HepG2 (cell line): ENCODE results near the gene L3MBTL3. TPM values are rescaled to one million over a fixed set of nuclear protein-coding genes. Genes with fewer than 3 reads are reported as not detected.

Source experiments
- ATAC-seq: fragments of 200-7000 bp; cut with Tn5 transposase; 3 replicates; pipeline ENCODE4 v1.9.1; 2020; ENCODE audit warnings: mild to moderate bottlenecking, moderate library complexity
- BruUV-seq: library from RNA; stranded (reverse); fragments of 400-500 nt; replicated peaks from 2 replicates; lab custom pipeline; 2021; lab: Mats Ljungman, UMichigan
- CTCF ChIA-PET: fragments of 300-600 bp; formaldehyde crosslinking; extraction: SDS; loops from one replicate; lab custom pipeline; 2021; ENCODE audit warnings: low total read pairs, inconsistent platforms, low intra/inter-chr PET ratio; lab: Yijun Ruan, JAX
- POLR2A ChIA-PET: fragments of 350-600 bp; sonication (Branson Sonifier 250); formaldehyde crosslinking; loops from one replicate; lab custom pipeline; 2020; ENCODE audit warnings: antibody characterized with exemption, inconsistent platforms; lab: Yijun Ruan, JAX
- DNase-seq: peaks from one replicate; pipeline ENCODE4 v3.0.0-alpha.2; 2015; ENCODE audit warnings: low spot score
- FAIRE-seq: peaks from 3 replicates; lab custom pipeline; 2011; peaks lifted over from hg19 to GRCh38; lab: Jason Lieb, UNC
- H2AFZ ChIP-seq: one replicate; pipeline ENCODE4 v1.6.1; 2011; ENCODE audit warnings: low read length, inconsistent platforms
- H3K27ac ChIP-seq: fragments of 300-600 bp; 3 replicates; pipeline ENCODE4 v1.8.0; 2011; ENCODE audit warnings: mixed run types, mild to moderate bottlenecking, mixed read lengths, low read length, inconsistent platforms; ENCODE audit not compliant: insufficient read depth; ENCODE audit errors: extremely low read length
- H3K27me3 ChIP-seq, 2 experiments: fragments of 200-600 bp in 1 of 2; 2 replicates in 1 of 2; 3 replicates in 1 of 2; pipeline versions ENCODE4 v1.6.0 to v1.8.0; 2011; ENCODE audit warnings: low read length in 2 of 2, mild to moderate bottlenecking in 2 of 2, moderate library complexity in 2 of 2, inconsistent platforms in 1 of 2; ENCODE audit not compliant: insufficient read depth in 2 of 2, control insufficient read depth in 1 of 2
- H3K36me3 ChIP-seq, 2 experiments: fragments of 200-600 bp in 1 of 2; replicated peaks in 1 of 2; 2 replicates in 1 of 2; 3 replicates in 1 of 2; pipeline versions ENCODE4 v1.5.1 to v1.8.0; 2011; ENCODE audit warnings: low read length in 2 of 2, inconsistent platforms in 1 of 2; ENCODE audit not compliant: insufficient read depth in 2 of 2, control insufficient read depth in 1 of 2
- H3K4me1 ChIP-seq: 2 replicates; pipeline ENCODE4 v1.5.1; 2012; ENCODE audit warnings: low read length, inconsistent platforms; ENCODE audit not compliant: insufficient read depth
- H3K4me2 ChIP-seq: 2 replicates; pipeline ENCODE4 v1.6.0; 2011; ENCODE audit warnings: low read depth, low read length, inconsistent platforms
- H3K4me3 ChIP-seq, 3 experiments: fragments of 200-600 bp in 1 of 3; sonication (generic), shearing (Covaris generic) in 1 of 3; replicated peaks in 1 of 3; 2 replicates each; pipeline ENCODE4 v1.5.1; 2011 to 2016; ENCODE audit warnings: low read length in 3 of 3, inconsistent platforms in 2 of 3, low read depth in 2 of 3, mild to moderate bottlenecking in 2 of 3, control low read depth in 1 of 3, mixed read lengths in 1 of 3; ENCODE audit not compliant: insufficient read depth in 1 of 3
- H3K79me2 ChIP-seq: one replicate; pipeline ENCODE4 v1.6.1; 2011; ENCODE audit warnings: low read length, inconsistent platforms; ENCODE audit not compliant: insufficient read depth
- H3K9ac ChIP-seq: 2 replicates; pipeline ENCODE4 v1.6.0; 2011; ENCODE audit warnings: mild to moderate bottlenecking, low read depth, low read length, inconsistent platforms; ENCODE audit not compliant: insufficient read depth
- H3K9me3 ChIP-seq: 2 replicates; pipeline ENCODE4 v1.5.1; 2012; ENCODE audit warnings: mild to moderate bottlenecking, low read length
- H4K20me1 ChIP-seq: 2 replicates; pipeline ENCODE4 v1.6.0; 2011; ENCODE audit warnings: inconsistent platforms, mild to moderate bottlenecking, low read length, moderate library complexity; ENCODE audit not compliant: insufficient read depth
- ATAD3A ChIP-seq: sonication (generic); formaldehyde crosslinking; IDR thresholded peaks from 2 replicates; pipeline ENCODE4 v1.4.0; 2020; ENCODE audit warnings: missing genetic modification reagents
- BATF2 ChIP-seq: sonication (generic); formaldehyde crosslinking; IDR thresholded peaks from 2 replicates; pipeline ENCODE4 v1.8.0; 2022; ENCODE audit warnings: mild to moderate bottlenecking, missing genetic modification reagents, moderate library complexity
- CBX2 ChIP-seq, 2 experiments: fragments of 200-600 bp in 1 of 2; sonication (generic); formaldehyde crosslinking in 1 of 2; IDR thresholded peaks; 2 replicates each; pipeline versions ENCODE4 v1.7.0 to v1.8.1; 2018 to 2022; ENCODE audit warnings: low read depth in 2 of 2, low read length in 1 of 2, mild to moderate bottlenecking in 1 of 2, missing genetic modification reagents in 1 of 2
- GABPB1 ChIP-seq: IDR thresholded peaks from 2 replicates; pipeline ENCODE4 v1.6.1; 2016; ENCODE audit warnings: mild to moderate bottlenecking, missing genetic modification reagents, moderate library complexity, missing compliant biosample characterization
- HNRNPK ChIP-seq: fragments of 200-400 bp; formaldehyde crosslinking; IDR thresholded peaks from 2 replicates; pipeline ENCODE4 v1.6.1; 2018; ENCODE audit warnings: low read length, low read depth, moderate library complexity, mild to moderate bottlenecking; ENCODE audit not compliant: poor library complexity, severe bottlenecking
- MLX ChIP-seq: IDR thresholded peaks from 2 replicates; pipeline ENCODE4 v1.6.1; 2016
- PHF5A ChIP-seq: IDR thresholded peaks from one replicate; pipeline ENCODE4 v1.6.1; 2018; ENCODE audit warnings: low read depth, missing genetic modification reagents; ENCODE audit not compliant: unreplicated experiment
- PLSCR1 ChIP-seq: sonication (generic); formaldehyde crosslinking; IDR thresholded peaks from 2 replicates; pipeline ENCODE4 v1.5.0; 2020; ENCODE audit warnings: missing genetic modification reagents, mild to moderate bottlenecking, borderline replicate concordance
- PRPF4 ChIP-seq: fragments of 200-400 bp; formaldehyde crosslinking; IDR thresholded peaks from 2 replicates; pipeline ENCODE4 v1.6.1; 2016; ENCODE audit warnings: low read length, low read depth; ENCODE audit not compliant: poor library complexity, severe bottlenecking
- SAFB2 ChIP-seq: sonication (generic); formaldehyde crosslinking; IDR thresholded peaks from 2 replicates; pipeline ENCODE4 v1.5.1; 2020; ENCODE audit warnings: missing genetic modification reagents, low read depth, mild to moderate bottlenecking, borderline replicate concordance
- SP1 ChIP-seq, 2 experiments: fragments of 450-650 bp in 1 of 2; sonication (generic) in 1 of 2; formaldehyde crosslinking in 1 of 2; IDR thresholded peaks; 2 replicates each; pipeline versions ENCODE4 v1.4.0 to v1.6.1; 2016 to 2020; ENCODE audit warnings: missing genetic modification reagents in 1 of 2
- THRA ChIP-seq: sonication (generic); formaldehyde crosslinking; IDR thresholded peaks from 2 replicates; pipeline ENCODE4 v1.4.0; 2020; ENCODE audit warnings: missing genetic modification reagents, borderline replicate concordance
- ZBTB49 ChIP-seq: sonication (generic); formaldehyde crosslinking; IDR thresholded peaks from 2 replicates; pipeline ENCODE4 v1.4.0; 2020; ENCODE audit warnings: missing genetic modification reagents, borderline replicate concordance
- ZNF205 ChIP-seq: IDR thresholded peaks from 2 replicates; pipeline ENCODE4 v1.6.1; 2018; ENCODE audit warnings: missing biosample characterization, missing genetic modification reagents
- ZNF556 ChIP-seq: sonication (generic); formaldehyde crosslinking; IDR thresholded peaks from 2 replicates; pipeline ENCODE4 v1.4.0; 2020; ENCODE audit warnings: mild to moderate bottlenecking, missing genetic modification reagents, borderline replicate concordance
- ZNF567 ChIP-seq: sonication (generic); formaldehyde crosslinking; IDR thresholded peaks from 2 replicates; pipeline ENCODE4 v1.8.1; 2023; ENCODE audit warnings: mild to moderate bottlenecking, missing genetic modification reagents, borderline replicate concordance
- ZNF644 ChIP-seq: IDR thresholded peaks from 2 replicates; pipeline ENCODE4 v1.6.1; 2016; ENCODE audit warnings: low read depth
- WGBS: methylation state at CpG from one replicate; pipeline ENCODE4 v1.1.6; 2017; ENCODE audit warnings: low lambda C conversion rate; 5-methylcytosine and 5-hydroxymethylcytosine counted together
- in situ Hi-C: cut with HindIII; loops from 2 replicates; pipeline ENCODE4 v1.10.0; 2017; ENCODE audit warnings: low pct_unique_long_range_greater_than_20kb; ENCODE audit not compliant: extremely low pct_ligation_motif_present
- intact Hi-C: fragments of 100-400 bp; cut with micrococcal nuclease; formaldehyde crosslinking; loops from one replicate; pipeline ENCODE4 v1.10.0; 2022; ENCODE audit not compliant: unreplicated experiment
- polyA plus RNA-seq, 8 experiments: library from polyadenylated mRNA; depleted of rRNA in 3 of 8; stranded (reverse) in 7 of 8; unstranded in 1 of 8; fragments of >200 nt; fragmentation: Illumina TruSeq in 4 of 8; extraction: Trizol in 4 of 8; gene quantifications; 2 replicates each; pipeline versions ENCODE4 v1.2.1 to v1.2.3, GENCODE V29; 2011 to 2016; ENCODE audit warnings: low read depth in 4 of 8, missing spikeins in 1 of 8, mixed read lengths in 1 of 8; ENCODE audit not compliant: insufficient read depth in 1 of 8
- total RNA-seq, 5 experiments: library from RNA; depleted of rRNA; stranded (reverse); fragments of >200 nt; fragmentation: Illumina TruSeq; extraction: Trizol; gene quantifications; 2 replicates each; pipeline ENCODE4 v1.2.3, GENCODE V29; 2016; ENCODE audit warnings: low read depth in 1 of 5

The L3MBTL3 gene
- total and polyA plus RNA-seq, 2 of the 13 experiments (the other 11 are each of a cell fraction or from before 2014, with no cell fraction given), result 1.5 to 2.5 TPM

GRCh38 chr6:129980821-129981220, 37.6 kb upstream of the L3MBTL3 start:
- DNase-seq, result no peak
- intact Hi-C loops, result no loop called here
- no peaks in the 10 kb centered on the region for H3K9me3 ChIP-seq
- no peaks in the 10 kb centered on the region for H3K36me3 ChIP-seq
- H3K4me2 ChIP-seq, result no peak overlapping the region
- ATAC-seq, result no peak
- FAIRE-seq, result no peak
- H3K79me2 ChIP-seq, result no peaks in the 10 kb centered on the region
- H3K27ac ChIP-seq, result no peak overlapping the region
- no peak overlapping the region for H3K4me3 ChIP-seq
- CTCF ChIA-PET, result no interaction called here
- POLR2A ChIA-PET, result no interaction called here
- no peak overlapping the region for H3K9ac ChIP-seq
- in situ Hi-C loops, result no loop called here
- BruUV-seq, result no TSS peak
- 0 out of 5 replicates have a peak, but pooled peaks cover 0 to 1% of the 10 kb centered on the region in 2 experiments for H3K27me3 ChIP-seq
- no peaks in the 10 kb centered on the region for H3K4me1 ChIP-seq
- H2AFZ ChIP-seq, result no peak overlapping the region
- WGBS, result 0% methylated on average over 1 of the region's 1 CpG
- no peaks in the 10 kb centered on the region for H4K20me1 ChIP-seq
- TF ChIP-seq THRA (CRISPR knock-in tag), result no peak
- TF ChIP-seq MLX (CRISPR knock-in tag), result no peak
- no peak for TF ChIP-seq ZNF205 (CRISPR knock-in tag)
- no peak for TF ChIP-seq CBX2 (IDR thresholded peaks at IDR 0.05; ENCODE audit: low read depth, low read length)
- no peak for TF ChIP-seq CBX2 (CRISPR knock-in tag; IDR thresholded peaks at IDR 0.05; ENCODE audit: low read depth)
- no peak for TF ChIP-seq GABPB1 (CRISPR knock-in tag)
- no peak for TF ChIP-seq ATAD3A (CRISPR knock-in tag)
- no peak for TF ChIP-seq ZNF567 (CRISPR knock-in tag)
- TF ChIP-seq PHF5A (CRISPR knock-in tag), result no peak
- no peak for TF ChIP-seq ZNF556 (CRISPR knock-in tag)
- no peak for TF ChIP-seq HNRNPK
- no peak for TF ChIP-seq SAFB2 (CRISPR knock-in tag)
- no peak for TF ChIP-seq PLSCR1 (CRISPR knock-in tag)
- no peak for TF ChIP-seq PRPF4
- TF ChIP-seq ZNF644 (CRISPR knock-in tag), result no peak
- TF ChIP-seq BATF2 (CRISPR knock-in tag), result no peak
- no peak for TF ChIP-seq SP1 (IDR thresholded peaks at IDR 0.05)
- TF ChIP-seq SP1 (CRISPR knock-in tag; IDR thresholded peaks at IDR 0.05), result no peak
- TF ChIP-seq ZBTB49 (CRISPR knock-in tag), result no peak
